Spleen (tissue), 7 donors: Measurements from ENCODE around the gene SCRN1.

Experiments used
- CTCF ChIP-seq, 11 experiments: fragments of 200-600 bp in 7 of 11; fragments of 450-650 bp in 4 of 11; sonication (generic) in 4 of 11; IDR thresholded peaks in 8 of 11; conservative IDR thresholded peaks in 3 of 11; 1 replicate in 7 of 11; 2 replicates in 4 of 11; pipeline versions ENCODE4 v1.4.0 to v1.8.0; 2016 to 2021; ENCODE audit warnings: antibody characterized with exemption in 11 of 11, inconsistent platforms in 4 of 11, mild to moderate bottlenecking in 1 of 11
- POLR2A ChIP-seq, 3 donors: fragments of 450-650 bp; IDR thresholded peaks; one replicate each; pipeline ENCODE4 v1.5.1; 2017; ENCODE audit warnings: antibody characterized with exemption in 3 of 3, mild to moderate bottlenecking in 1 of 3
- POLR2AphosphoS5 ChIP-seq, 3 donors: sonication (generic); formaldehyde crosslinking; IDR thresholded peaks; one replicate each; pipeline ENCODE4 v1.5.1; 2017; ENCODE audit warnings: antibody characterized with exemption in 3 of 3
- donor health status: DM: no; HTN: no; CAD: no; lungs with moderate emphysema.
- donor health status: DM: no; HTN: no; CAD: no.
- donor health status: DM: no; HTN: no; CAD: no.

GRCh38 chr7:29917641-29918040, 72.0 kb downstream of the SCRN1 start:
- TF ChIP-seq CTCF (IDR thresholded peaks at IDR 0.05 in 8 of 11, conservative IDR thresholded peaks at IDR 0.05 in 3 of 11) (no peak), POLR2AphosphoS5 (IDR thresholded peaks at IDR 0.05) (no peak), POLR2A (IDR thresholded peaks at IDR 0.05) (no peak)
